DND-41 (cell line): ENCODE data around the gene SPRY2.

Experiments used
- EZH2 ChIP-seq: IDR thresholded peaks from 3 replicates; pipeline ENCODE4 v1.6.1; 2012; ENCODE audit warnings: borderline replicate concordance, low read depth, mild to moderate bottlenecking, moderate library complexity, low read length, inconsistent platforms; ENCODE audit not compliant: severe bottlenecking
- TF ChIP-seq, protein P1 (sequence below): IDR thresholded peaks from 2 replicates; pipeline ENCODE4 v1.5.1; 2012; ENCODE audit warnings: borderline replicate concordance, low read length, moderate library complexity, mild to moderate bottlenecking; ENCODE audit not compliant: poor library complexity, severe bottlenecking; ENCODE audit errors: extremely low read depth

DNA sequence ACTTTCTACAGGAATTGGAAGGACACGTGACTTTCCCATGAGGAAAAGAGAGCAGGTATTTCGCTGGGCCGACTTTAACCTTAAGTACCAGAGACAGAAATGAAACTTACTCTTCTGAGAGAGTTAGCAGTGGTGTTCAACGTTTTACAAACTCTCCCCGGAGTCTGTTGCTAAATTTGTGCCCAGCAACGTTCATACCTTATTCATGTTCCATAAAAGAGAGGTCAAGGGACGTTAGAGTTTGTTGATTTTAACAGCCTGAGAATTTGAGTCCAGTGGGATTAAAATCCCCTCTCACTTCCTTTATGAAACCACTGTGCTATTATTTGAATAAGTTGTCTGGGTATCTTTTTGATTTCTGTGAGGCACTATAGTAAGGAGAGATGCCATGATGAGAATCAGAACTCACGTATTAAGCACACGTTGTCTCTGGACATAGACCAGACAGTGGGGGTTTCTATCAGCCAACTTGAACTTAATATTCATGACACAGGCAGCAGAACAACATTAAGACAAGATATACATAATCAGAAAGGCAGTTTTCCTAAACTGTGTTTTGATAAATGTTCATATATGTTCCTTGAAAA, 33.4 kb downstream of the SPRY2 start:
- TF ChIP-seq, protein P1, sequence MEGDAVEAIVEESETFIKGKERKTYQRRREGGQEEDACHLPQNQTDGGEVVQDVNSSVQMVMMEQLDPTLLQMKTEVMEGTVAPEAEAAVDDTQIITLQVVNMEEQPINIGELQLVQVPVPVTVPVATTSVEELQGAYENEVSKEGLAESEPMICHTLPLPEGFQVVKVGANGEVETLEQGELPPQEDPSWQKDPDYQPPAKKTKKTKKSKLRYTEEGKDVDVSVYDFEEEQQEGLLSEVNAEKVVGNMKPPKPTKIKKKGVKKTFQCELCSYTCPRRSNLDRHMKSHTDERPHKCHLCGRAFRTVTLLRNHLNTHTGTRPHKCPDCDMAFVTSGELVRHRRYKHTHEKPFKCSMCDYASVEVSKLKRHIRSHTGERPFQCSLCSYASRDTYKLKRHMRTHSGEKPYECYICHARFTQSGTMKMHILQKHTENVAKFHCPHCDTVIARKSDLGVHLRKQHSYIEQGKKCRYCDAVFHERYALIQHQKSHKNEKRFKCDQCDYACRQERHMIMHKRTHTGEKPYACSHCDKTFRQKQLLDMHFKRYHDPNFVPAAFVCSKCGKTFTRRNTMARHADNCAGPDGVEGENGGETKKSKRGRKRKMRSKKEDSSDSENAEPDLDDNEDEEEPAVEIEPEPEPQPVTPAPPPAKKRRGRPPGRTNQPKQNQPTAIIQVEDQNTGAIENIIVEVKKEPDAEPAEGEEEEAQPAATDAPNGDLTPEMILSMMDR = no peak
- no peak for TF ChIP-seq EZH2
